Suprapubic skin (tissue), 3 donors: ENCODE measurements around the gene SOX14.

Experiments
- CTCF ChIP-seq, 2 donors: fragments of 200-600 bp in 1 of 2; fragments of 450-650 bp in 1 of 2; sonication (generic) in 1 of 2; IDR thresholded peaks; one replicate each; pipeline ENCODE4 v1.5.1; 2016 to 2019; ENCODE audit warnings: antibody characterized with exemption in 2 of 2, mild to moderate bottlenecking in 1 of 2, moderate library complexity in 1 of 2
- EP300 ChIP-seq: sonication (generic); formaldehyde crosslinking; IDR thresholded peaks from one replicate; pipeline ENCODE4 v1.6.1; 2017; ENCODE audit warnings: antibody characterized with exemption

GRCh38 chr3:137812023-137812422 lies 47.9 kb downstream of the SOX14 start:
- TF ChIP-seq EP300 (no peak), CTCF (IDR thresholded peaks at IDR 0.05) (no peak)
